HG02884 (cell line): Measurements from ENCODE around the gene LRRC66.

Experiments used
- ATAC-seq: cut with Tn5 transposase; IDR thresholded peaks from one replicate; pipeline ENCODE4 v1.9.1; 2021; ENCODE audit warnings: mild to moderate bottlenecking, moderate library complexity; ENCODE audit not compliant: unreplicated experiment

Gene LRRC66

GRCh38 chr4:52019936-52020657, at the start of gene LRRC66:
Gene LRRC66, minus strand, starts transcription at chr4:52020363. Its CDS starts 2,750 bp downstream, at chr4:52017613.
- no peak for ATAC-seq

- no peak for ATAC-seq
These were observed 49.4 kb upstream of the LRRC66 start for GRCh38 chr4:52069571-52069970.

GRCh38 chr4:52059372-52059771, 39.2 kb upstream of the LRRC66 start:
- no peak for ATAC-seq

- ATAC-seq: no peak
These were observed 38.1 kb upstream of the LRRC66 start for GRCh38 chr4:52058275-52058674.

DNA sequence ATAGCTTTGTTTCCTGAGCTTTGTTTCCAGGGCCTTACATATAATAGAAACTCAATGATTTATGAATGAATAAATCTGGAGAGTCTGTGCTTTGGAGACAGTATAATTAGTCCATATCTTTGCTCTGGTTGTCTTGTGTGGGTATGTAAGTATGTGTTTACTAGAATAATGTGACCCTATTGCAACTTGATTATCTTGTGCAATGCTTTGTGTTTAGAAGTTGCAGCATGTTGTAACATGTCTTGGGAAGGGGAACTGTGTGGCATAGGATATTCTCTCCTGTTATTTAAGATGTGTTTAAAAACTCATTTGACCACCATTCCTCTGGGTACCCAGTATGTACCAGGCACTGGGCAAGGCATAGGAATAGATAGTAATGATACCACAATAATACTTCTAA, 37.0 kb upstream of the LRRC66 start:
- no peak for ATAC-seq

DNA sequence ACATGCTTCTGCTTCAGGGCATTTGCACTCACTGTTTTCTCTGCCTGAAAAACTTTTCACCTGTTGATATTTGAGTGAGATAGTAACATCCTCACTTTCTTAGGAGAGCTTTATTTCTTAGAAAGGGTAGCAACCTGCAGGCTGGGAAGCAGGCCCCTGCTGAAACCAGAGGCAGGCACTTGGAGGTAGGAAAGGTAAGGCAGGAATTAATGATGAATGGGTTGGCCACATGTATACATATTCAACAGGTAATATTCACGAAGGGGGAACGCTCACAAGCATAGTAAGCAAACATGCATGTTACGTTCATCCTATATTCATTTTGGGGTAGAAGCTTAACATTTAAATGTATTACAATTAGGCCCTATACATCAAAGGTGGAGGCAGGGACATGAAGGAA, 34.1 kb upstream of the LRRC66 start:
- no peak for ATAC-seq

DNA sequence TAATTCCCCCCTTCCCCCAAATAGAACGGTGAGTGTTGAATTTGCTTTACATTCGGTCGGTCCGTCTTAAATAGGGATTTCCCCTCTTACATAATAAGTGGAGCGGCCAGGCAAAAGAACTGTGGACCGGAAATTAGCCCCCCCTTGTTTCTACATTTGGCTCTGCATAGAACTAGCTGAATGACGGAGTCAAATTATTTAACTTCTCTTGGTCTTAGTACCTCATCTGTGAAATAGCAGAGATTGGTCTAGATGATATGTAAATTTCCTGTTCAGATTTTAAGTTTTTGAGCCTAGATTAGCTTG, 32.3 kb upstream of the LRRC66 start:
- ATAC-seq: peak; percentile 71

DNA sequence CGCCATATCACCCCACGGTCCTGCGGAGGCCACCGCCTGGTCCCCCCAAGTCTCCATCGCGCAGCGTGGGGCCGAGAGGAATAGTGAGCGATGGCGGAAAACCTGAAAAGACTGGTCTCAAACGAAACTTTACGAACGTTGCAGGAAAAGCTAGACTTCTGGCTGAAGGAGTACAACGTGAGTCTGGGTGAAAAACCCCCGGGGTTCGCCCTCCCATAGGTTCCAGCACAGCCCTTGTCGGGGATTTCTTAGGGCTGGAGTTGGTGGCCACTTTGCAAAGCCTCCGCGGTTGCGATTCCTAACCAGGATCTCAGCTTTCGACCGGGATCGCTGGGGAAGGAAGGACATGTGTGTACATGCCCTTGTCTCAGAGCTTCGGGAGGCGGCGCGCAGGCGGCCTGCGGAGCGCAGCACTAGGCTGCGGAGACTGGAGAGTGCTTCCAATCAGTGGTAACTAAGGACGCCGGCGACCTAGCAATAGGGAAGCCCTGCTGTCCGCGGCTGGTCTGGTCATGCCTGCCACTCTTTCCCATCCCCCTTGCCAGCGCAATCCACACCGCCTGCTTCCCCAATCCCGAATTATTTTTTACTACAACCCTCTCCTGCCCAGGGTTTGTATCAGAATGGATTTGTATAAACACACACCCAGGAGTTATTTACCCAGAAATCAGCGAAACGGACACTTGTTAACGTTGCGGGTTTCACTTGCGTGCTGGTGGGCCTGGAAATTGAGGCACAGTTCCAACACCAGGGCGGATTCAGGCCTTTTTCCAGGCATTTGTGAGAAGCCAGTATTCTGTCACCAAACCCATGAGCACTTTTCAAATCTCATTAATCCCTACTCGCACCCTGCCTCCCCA, 31.7 kb upstream of the LRRC66 start:
- peak; percentile 56 for ATAC-seq

DNA sequence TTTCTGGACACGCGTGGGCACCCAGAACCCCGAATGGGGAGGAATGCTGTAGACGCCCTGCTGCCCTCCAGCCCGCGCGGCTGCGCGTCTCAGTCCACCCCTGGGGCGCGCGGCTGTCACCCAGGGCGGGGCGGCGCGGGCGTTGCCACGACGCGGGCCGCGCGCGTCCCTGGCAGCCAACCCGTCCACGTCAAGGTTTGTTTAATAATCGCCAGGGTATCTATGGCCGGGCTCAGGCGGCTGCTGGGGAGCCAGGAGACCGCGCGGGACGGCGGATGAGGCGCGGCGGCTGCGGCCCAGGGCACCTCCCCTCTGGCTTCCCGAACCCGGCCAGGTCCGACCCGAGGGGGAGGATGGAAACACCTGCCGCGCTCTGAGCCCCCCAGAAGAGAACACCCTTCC, 31.1 kb upstream of the LRRC66 start, which contains the start of gene SPATA18:
Gene SPATA18 (plus strand): TSS at position 92 of the 402 bp plus-strand sequence. CDS start 401 bp downstream, outside the sequence.
- peak; percentile 24 for ATAC-seq

GRCh38 chr4:52049266-52049665, 29.1 kb upstream of the LRRC66 start:
- ATAC-seq: no peak

DNA sequence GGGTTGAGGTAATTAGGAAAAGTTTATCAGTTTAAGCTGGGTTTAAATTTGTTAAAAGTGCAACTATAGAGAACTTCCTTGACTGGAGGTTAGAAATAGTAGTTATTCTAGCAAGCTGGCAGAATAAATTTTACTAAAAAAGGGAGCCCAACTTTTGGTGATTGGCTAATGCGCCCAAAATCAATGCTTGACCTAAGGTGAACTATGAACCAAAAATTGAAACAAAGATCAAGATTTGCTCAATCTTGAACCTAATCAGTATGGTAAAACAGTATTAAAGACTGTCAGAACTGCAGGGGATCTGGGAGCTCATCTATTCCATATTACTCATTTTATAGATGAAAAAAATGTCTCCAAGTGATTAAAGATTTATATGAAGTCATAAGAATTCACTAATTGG, 24.9 kb upstream of the LRRC66 start:
- ATAC-seq: no peak

- peak; percentile 91 for ATAC-seq
These were observed 18.1 kb upstream of the LRRC66 start, which contains the start of gene SGCB for GRCh38 chr4:52038103-52038912. Gene SGCB, minus strand, starts transcription at chr4:52038299. Its CDS starts 40 bp downstream, at chr4:52038259.

GRCh38 chr4:52037689-52038102, 17.5 kb upstream of the LRRC66 start:
- ATAC-seq: peak; percentile 40

GRCh38 chr4:52036886-52037530, 16.8 kb upstream of the LRRC66 start:
- no peak for ATAC-seq

DNA sequence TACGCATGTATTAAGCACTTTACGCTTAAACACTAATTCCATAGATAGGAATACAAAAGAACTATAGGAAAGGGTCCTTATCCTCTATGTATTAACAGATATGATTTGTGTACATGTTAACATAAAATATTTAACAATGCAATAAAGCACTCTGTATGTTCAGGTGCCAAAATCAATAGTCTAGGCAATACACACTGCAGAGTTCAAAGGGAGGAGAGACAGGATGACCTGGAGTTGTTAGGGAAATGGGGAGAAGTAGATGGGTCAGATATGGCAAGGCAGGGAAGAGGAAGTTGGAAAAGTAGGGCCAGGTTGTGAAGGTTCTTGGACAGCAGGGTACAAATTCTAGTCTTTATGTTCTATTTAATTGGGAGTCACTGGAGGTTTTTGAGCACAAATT, 15.0 kb upstream of the LRRC66 start:
- no peak for ATAC-seq

GRCh38 chr4:52032005-52032404, 11.8 kb upstream of the LRRC66 start:
- no peak for ATAC-seq

DNA sequence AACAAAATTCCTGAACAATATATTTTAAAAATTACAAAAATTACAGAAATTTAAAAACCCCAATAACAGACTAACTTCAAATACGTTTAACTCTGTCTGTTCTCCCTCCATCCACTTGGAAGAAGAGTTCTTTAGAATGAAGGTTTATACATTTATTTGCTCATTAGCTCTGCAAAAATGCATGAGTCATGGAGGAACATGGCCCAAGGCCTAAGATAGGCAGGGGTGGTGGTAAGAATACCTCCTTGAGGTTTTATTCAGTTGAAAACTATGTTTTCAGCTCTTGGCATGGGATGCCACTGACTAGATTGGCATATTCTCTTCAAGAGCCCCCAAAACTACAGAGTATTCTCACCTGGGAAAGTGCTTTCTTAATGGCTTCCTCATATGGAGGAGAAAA, 8.8 kb upstream of the LRRC66 start:
- ATAC-seq: no peak

DNA sequence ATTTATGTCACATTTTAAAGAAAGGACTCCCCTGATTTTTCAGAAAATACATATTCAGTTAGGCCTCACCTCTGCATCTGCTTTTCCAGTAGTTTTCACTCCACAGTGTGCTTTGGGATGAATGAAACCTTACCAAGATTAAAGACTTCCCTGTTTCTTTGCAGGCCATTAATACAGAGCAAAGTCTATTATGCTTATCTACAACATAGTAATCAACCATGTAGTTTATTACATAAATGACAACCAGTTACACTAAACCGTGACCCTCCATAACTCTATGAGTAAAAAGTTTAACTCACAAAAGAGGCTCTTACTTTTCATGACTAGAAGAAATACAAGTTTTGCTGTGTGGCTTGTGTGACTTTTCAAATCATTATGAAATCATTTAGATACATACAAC, 2.3 kb downstream of the LRRC66 start:
- ATAC-seq: no peak

DNA sequence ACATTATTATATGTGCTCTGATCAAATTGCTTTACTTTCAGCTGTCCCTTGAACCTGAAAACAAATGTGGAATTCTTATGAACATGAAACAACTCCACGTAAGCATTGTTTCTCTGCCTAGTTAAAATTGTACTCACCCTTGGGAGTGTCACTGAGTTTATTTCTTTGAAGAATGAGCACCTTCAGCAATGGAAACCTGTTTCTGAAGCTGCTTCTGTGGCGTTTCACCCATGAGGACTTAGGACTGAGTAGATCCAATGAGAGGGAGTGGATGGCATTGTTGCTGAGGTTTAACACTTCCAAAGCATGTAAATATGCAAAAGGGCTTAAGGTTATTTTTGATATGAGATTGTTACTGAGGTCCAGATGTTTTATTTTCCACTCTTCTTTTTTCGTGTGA, 3.2 kb downstream of the LRRC66 start:
- ATAC-seq: no peak

GRCh38 chr4:52015366-52015765, 4.8 kb downstream of the LRRC66 start:
- ATAC-seq: no peak

GRCh38 chr4:52014903-52015302, 5.3 kb downstream of the LRRC66 start:
- ATAC-seq: no peak
